Esophagus muscularis mucosa (tissue), 4 donors: ENCODE data around the gene PI4K2A.

Source experiments
- CTCF ChIP-seq, 3 experiments: fragments of 200-600 bp in 2 of 3; fragments of 450-650 bp in 1 of 3; sonication (generic) in 2 of 3; IDR thresholded peaks; one replicate each; pipeline ENCODE4 v1.5.1; 2017 to 2019; ENCODE audit warnings: antibody characterized with exemption in 3 of 3, mild to moderate bottlenecking in 2 of 3, moderate library complexity in 1 of 3
- EP300 ChIP-seq: sonication (generic); formaldehyde crosslinking; IDR thresholded peaks from one replicate; pipeline ENCODE4 v1.6.1; 2017; ENCODE audit warnings: antibody characterized with exemption
- POLR2A ChIP-seq: fragments of 450-650 bp; IDR thresholded peaks from one replicate; pipeline ENCODE4 v1.6.1; 2017; ENCODE audit warnings: antibody characterized with exemption, moderate library complexity, mild to moderate bottlenecking, low read depth
- POLR2AphosphoS5 ChIP-seq, 2 donors: sonication (generic); formaldehyde crosslinking; IDR thresholded peaks; one replicate each; pipeline ENCODE4 v1.6.1; 2017; ENCODE audit warnings: antibody characterized with exemption in 2 of 2

GRCh38 chr10:97598407-97599271, 41.8 kb upstream of the PI4K2A start:
- TF ChIP-seq CTCF (IDR thresholded peaks at IDR 0.05) (no peak), POLR2A (no peak), POLR2AphosphoS5 (IDR thresholded peaks at IDR 0.05) (no peak), EP300 (no peak)
